Transverse colon (tissue), 3 donors: ENCODE results near the gene PLA2G7.

Source experiments
- EP300 ChIP-seq: sonication (generic); formaldehyde crosslinking; IDR thresholded peaks from one replicate; pipeline ENCODE4 v1.6.1; 2017; ENCODE audit warnings: antibody characterized with exemption, low read depth
- POLR2A ChIP-seq: fragments of 450-650 bp; IDR thresholded peaks from one replicate; pipeline ENCODE4 v1.6.1; 2016; ENCODE audit warnings: antibody characterized with exemption, mild to moderate bottlenecking, moderate library complexity
- TF ChIP-seq, protein P1 (sequence below), 5 experiments: fragments of 200-600 bp in 3 of 5; fragments of 450-650 bp in 2 of 5; sonication (generic) in 3 of 5; IDR thresholded peaks; 1 replicate in 2 of 5; 2 replicates in 3 of 5; pipeline ENCODE4 v1.5.1; 2016 to 2017; ENCODE audit warnings: antibody characterized with exemption in 5 of 5, inconsistent platforms in 3 of 5, mild to moderate bottlenecking in 2 of 5, moderate library complexity in 1 of 5

DNA sequence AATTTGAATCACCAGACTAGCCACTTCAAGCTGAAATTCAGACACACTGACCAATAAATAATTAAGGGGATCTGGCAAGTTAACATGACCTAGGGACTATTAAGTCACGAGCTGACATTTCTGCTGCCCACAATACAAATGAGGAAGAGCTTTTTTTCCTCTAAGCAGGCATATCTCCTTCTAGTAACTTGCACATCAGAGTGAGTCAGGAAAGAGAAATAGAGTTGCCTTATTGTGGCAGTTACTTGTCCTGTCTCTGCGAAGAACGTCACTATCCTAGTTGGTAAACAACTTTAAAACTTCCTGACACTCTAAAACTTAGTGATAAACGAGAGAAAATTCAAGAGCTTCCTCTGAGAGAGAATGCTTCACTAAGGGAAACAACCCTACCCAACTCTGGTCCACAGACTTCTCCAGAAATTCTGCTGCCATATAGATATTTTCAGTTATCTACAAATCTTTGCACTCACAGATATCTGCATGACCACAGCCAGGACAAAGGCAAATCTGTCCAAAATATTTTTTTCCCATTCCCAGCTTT, 4.2 kb downstream of the PLA2G7 start:
- TF ChIP-seq POLR2A (peak; percentile 13), EP300 (no peak)
- TF ChIP-seq, protein P1, sequence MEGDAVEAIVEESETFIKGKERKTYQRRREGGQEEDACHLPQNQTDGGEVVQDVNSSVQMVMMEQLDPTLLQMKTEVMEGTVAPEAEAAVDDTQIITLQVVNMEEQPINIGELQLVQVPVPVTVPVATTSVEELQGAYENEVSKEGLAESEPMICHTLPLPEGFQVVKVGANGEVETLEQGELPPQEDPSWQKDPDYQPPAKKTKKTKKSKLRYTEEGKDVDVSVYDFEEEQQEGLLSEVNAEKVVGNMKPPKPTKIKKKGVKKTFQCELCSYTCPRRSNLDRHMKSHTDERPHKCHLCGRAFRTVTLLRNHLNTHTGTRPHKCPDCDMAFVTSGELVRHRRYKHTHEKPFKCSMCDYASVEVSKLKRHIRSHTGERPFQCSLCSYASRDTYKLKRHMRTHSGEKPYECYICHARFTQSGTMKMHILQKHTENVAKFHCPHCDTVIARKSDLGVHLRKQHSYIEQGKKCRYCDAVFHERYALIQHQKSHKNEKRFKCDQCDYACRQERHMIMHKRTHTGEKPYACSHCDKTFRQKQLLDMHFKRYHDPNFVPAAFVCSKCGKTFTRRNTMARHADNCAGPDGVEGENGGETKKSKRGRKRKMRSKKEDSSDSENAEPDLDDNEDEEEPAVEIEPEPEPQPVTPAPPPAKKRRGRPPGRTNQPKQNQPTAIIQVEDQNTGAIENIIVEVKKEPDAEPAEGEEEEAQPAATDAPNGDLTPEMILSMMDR (IDR thresholded peaks at IDR 0.05), result no peak
